Brain pericyte (primary cell): Measurements from ENCODE around the gene USP19.

Experiments
- DNase-seq: peaks from one replicate; pipeline ENCODE4 v3.0.0-alpha.2; 2012; ENCODE audit warnings: low read depth, low spot score

USP19 gene, protein sequence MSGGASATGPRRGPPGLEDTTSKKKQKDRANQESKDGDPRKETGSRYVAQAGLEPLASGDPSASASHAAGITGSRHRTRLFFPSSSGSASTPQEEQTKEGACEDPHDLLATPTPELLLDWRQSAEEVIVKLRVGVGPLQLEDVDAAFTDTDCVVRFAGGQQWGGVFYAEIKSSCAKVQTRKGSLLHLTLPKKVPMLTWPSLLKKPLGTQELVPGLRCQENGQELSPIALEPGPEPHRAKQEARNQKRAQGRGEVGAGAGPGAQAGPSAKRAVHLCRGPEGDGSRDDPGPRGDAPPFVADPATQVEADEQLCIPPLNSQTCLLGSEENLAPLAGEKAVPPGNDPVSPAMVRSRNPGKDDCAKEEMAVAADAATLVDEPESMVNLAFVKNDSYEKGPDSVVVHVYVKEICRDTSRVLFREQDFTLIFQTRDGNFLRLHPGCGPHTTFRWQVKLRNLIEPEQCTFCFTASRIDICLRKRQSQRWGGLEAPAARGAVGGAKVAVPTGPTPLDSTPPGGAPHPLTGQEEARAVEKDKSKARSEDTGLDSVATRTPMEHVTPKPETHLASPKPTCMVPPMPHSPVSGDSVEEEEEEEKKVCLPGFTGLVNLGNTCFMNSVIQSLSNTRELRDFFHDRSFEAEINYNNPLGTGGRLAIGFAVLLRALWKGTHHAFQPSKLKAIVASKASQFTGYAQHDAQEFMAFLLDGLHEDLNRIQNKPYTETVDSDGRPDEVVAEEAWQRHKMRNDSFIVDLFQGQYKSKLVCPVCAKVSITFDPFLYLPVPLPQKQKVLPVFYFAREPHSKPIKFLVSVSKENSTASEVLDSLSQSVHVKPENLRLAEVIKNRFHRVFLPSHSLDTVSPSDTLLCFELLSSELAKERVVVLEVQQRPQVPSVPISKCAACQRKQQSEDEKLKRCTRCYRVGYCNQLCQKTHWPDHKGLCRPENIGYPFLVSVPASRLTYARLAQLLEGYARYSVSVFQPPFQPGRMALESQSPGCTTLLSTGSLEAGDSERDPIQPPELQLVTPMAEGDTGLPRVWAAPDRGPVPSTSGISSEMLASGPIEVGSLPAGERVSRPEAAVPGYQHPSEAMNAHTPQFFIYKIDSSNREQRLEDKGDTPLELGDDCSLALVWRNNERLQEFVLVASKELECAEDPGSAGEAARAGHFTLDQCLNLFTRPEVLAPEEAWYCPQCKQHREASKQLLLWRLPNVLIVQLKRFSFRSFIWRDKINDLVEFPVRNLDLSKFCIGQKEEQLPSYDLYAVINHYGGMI (N-terminal part only)

DNA sequence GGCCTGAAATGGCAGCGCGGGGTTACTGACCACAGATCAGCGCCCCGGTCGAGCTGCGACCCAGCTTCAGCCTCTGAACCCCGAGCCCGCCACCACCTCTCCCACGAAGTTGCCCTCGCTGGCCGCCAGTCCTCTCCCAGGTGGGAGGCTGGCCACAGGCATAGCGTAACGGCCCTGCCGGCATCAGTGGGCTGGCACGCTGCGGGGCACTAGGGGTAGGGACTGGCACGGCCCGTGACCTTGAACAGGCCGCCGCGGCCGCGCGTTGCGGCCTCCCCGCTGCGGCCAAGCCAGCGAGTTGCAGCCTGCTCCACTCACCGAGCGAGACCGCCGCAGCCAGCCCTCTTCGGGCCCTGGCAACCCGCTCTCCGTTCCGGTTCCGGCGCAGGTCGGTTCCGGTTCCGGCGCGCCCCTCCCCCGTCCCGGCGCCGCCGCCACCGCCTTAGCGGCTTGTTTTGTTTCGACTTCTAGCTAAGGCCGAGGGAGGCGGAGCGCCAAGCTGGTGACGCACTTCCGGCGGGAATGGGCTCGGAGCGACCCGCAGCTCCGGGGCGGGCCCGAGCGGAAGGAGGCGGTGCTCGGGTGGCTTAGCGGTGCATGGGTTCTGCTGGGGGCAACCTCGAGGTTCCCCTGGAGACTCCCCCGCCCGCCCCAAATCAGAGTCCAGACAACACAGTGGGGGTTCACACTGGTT is at the start of gene USP19:
USP19 (minus strand) TSS at position 386 of the 694 bp plus-strand sequence. CDS start 1,678 bp downstream, outside the sequence.
- peak; percentile 71 for DNase-seq

DNA sequence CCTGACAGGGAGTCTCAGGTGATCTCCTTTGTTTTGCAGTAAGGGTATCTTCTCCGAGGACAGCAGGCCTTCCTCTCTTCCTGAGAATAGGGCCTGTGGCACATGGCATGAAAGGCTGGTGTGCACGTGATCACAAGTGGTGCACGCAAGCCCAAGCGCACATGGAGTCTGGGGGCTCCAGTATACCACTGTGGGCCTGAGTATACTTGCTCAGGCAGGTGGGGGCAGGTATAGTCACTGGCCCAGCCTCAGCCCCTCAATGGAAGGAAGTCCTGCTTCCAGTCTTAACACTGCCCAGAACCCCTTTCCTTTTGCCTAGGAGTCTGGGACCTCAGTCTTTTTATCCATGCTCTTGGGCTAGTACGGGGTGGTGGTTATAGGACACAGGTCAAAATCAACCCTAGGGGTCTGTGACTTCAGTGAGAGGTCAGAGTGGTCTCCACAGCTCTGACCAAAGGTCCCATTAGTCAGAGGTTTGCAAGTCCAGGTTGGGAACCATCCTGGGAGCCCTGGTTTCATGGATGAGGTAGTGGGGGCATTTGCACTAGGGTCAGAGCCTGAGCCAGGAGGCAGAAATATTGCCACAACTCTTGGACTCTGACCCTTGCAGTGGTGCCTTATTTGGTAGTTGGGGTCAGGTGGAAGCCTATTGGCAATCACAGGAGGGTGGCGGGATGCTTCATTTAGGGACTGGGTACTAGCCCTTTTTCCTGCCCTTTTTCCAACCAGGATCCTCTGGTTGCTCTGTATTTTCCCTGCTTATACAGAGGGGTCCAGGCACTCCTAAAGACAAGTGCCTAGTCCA is 46.3 kb upstream of the USP19 start:
- no peak for DNase-seq

GRCh38 chr3:49165771-49166751 is 45.4 kb upstream of the USP19 start, which contains the start of gene CCDC71:
TSS of gene CCDC71 (minus strand) at chr3:49166331. CDS start at chr3:49164208, 2,123 bp downstream.
- DNase-seq: no peak

GRCh38 chr3:49164983-49165720 is 44.5 kb upstream of the USP19 start:
- no peak for DNase-seq

DNA sequence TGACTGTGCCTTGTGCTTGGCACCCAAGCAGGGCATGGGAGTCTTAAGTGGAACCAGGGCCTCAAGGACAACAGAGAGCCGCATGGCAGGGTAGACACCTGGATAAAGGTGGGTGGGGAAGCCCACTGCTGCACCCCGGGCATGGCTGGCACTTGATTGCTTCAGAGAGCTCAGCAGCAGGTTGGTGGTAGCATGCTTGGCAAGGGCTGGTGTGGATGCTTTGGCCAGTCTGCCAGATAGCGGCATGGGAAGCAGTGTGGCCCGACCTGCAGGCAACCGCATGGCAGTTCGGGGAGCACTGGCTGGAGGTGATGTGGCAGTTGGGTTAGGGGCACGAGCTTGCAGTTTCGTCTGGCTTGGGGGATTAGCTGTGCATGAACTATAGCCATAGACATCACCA is 43.0 kb upstream of the USP19 start:
- DNase-seq: no peak

DNA sequence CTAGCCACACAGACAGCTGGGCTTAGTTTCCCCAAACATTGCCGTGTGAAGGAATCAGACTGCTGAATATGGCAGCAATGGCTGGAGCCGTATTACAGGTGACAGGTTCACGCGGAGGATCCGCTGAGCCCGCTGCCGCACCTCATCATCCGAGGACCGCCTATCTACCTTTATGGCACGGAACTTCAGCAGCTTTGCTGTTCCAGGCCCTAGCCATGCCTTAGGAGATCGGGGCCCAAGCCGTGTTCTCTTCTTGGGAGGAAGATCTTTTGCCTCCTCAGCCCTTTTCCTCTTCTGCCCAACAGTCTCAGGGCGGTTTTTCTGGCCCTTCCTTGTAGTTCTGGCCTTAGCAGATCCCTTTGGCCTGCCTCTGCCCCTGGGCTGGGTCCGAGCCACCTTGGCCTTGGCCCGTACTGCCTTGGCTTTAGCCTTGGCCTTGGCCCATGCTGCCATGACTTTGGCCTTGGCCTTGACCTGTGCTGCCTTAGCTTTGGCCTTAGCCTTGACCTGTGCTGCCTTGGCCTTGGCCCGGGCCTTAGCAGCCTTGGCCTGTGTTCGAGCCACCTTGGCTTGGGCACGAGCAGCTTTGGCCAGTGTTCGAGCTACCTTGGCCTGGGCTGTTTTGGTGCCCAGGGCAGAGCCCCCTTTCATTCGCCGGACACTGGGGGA is 42.3 kb upstream of the USP19 start:
- DNase-seq: no peak

DNA sequence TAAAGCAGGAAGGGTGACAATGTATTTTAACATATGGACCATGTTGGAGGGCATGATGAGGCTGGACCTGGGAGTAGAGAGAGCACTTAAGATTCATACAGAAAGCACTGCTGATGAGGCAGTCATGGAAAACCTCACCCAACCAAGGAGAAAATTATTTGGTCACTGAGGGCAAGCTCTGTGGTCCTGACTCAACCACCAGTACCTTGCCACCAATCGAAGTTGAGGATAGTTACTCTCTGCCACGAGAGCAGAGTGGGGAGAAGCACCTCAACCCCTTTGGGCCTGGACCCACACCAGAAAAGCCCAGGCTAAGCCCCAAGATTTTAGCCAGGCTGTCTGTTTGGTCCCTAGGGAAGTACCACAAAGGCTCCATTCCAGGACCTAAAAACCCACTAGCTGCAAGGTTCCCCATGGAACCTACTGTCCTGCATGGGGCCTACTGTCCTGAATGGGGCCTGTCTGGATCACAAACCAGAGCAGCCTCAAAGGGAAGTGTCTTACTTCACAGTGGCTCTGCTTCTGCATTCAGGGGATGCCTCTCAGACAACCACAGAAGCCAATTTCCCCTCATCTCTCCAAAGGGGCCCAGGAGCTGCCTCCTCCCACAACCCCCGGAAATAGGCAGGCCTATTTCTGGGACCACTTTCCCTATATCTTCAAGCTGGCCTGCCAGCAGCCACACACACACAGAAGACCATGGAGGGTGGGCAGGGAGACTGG is 41.3 kb upstream of the USP19 start:
- no peak for DNase-seq

GRCh38 chr3:49161197-49161596 is 40.6 kb upstream of the USP19 start:
- no peak for DNase-seq

DNA sequence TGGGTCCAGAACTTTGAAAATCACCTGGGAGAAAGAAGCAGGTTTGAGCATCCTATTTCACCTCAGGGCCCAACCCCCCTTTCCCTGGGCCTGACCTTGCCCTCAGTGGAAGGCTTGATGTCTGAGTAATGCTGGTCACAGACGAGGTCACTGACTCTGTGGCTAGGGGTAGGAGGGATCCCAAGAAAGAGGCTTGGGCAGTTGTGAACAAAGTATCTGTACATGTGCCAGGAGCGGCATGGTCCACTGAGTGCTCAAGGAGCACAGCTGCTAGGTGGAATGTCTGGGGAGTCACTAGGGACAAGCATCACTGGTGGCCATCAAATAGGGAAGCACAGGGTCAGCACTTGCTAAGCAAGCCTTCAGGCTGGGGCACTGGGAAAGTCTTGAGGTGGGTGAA is 38.2 kb upstream of the USP19 start:
- DNase-seq: no peak

- DNase-seq: no peak
Observed at GRCh38 chr3:49158103-49158709, 37.6 kb upstream of the USP19 start.

DNA sequence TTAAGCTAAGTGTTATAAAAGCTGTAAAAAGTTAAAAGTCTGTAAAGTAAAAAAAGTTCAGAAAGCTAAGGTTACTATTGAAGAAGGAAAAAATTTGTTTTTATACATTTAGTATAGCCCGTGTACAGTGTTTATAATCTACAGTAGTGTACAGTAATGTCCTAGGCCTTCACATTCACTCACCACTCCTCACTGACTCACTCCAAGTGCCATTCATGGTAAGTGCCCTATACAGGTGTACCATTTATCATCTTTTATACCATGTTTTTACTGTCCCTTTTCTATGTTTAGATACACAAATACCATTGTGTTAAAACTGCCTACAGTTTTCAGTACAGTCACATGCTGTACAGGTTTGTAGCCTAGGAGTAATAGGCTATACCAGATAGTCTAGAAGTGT is 36.7 kb upstream of the USP19 start:
- no peak for DNase-seq

DNA sequence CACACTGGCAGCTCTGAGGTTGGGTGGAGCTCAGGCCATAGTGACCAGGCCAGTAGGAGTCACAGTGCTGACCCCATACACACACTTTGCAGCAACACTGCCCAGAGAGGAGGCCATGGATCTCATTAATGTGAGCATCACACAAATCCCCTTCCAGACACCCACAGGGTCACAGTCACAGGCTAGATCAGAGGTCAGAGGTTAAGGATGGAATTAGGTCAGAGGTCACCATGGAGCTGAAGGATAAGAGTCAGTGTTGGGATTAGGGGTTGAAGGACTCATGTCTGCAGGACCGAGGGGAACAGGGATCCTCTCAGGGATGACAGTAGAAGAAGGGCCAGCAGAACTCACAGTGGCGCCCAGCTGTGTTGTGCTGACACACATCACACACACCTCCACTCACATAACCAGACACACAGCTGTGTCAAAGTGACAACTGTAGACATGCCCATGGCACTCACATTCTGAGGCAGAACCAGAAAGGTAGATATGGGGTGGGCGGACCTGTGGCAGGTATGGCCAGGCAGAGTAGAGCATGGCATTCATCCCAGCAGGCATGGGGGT is 32.8 kb upstream of the USP19 start:
- DNase-seq: no peak

DNA sequence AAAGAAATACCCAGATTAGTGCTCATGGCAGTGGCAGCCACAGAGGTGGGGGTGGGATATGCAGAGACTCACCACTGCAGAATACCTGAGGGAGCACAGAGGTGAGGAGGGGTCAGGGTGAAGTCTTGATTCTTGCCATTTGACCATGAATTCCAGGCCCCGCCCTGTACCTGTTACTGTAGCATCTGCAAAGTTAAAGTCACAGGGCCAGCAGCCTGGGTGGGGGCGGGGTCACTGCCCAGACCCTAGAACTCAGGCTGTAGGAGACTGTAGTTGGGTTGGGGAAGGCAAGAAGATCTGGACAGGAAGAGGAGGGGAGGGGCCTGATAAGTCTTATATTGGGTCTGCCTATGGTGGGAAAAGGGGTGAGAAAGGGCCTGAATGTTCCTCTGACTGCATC is 31.0 kb upstream of the USP19 start:
- DNase-seq: no peak

DNA sequence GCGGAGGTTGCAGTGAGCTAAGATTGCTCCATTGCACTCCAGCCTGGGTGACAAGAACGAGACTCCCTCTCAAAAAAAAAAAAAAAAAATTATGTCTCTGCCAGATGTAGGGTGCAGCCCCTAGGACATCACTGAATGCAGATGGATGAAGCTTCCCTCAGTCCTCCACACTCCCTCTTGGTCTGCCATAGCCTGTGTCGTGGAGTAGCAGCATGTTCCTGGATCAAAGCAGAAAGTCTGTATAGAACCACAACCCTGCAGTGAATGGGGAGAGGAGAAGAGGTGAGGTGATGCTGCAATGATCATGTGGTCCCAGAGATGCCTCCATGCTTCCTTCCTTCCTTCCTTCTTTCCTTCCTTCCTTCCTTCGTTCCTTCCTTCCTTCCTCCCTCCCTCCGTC is 27.5 kb upstream of the USP19 start:
- DNase-seq: no peak

- no peak for DNase-seq
Observed at GRCh38 chr3:49140080-49140479, 19.5 kb upstream of the USP19 start.

DNA sequence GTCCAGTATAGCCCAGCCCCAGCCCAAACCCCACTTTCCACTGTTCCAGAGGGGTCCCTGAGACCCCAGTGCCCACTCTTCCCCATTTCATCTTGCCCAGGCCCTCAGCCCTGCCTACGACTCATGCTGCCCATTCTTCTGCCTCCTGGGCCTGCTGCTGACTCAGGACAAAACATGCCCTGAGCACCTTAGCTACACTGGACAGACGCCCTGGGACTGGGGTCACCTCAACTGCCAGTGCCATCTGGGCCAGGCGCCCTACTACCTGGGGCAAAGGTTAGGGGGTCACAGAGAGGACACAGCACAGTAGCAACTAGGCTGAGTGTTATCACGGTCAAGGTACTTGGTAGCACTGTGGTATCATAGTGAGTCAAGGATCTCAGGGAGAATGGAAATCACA is 14.9 kb upstream of the USP19 start:
- no peak for DNase-seq
